ENCODE results near the gene ATG5. TPM values are rescaled to one million over a fixed set of nuclear protein-coding genes. Genes with fewer than 3 reads are reported as not detected.
A peak's percentile ranks its signal among the peaks of the same experiment; 100 is the strongest.

Gene ATG5
- 10 to 100 TPM; 28.9 to 65.9 (median 48.0) TPM for total RNA-seq
- 10 to 100 TPM; 20.1 to 47.3 (median 34.5) TPM for polyA plus RNA-seq
- long read RNA-seq, donor 1, transcript ATG5-204 (8 exons, 3,216 nt): major isoform, 6 of 11 reads
- long read RNA-seq, donor 1, transcript ATG5-208 (7 exons, 3,035 nt): minor isoform, 5 of 11 reads
- long read RNA-seq, donor 1, partial matches to known transcripts: 0 of 11 reads
- long read RNA-seq, donor 1, other reads (novel, unspliced or antisense): 0 of 11 reads
- long read RNA-seq, donor 2, transcript ATG5-204 (8 exons, 3,216 nt): major isoform, 8 of 11 reads
- long read RNA-seq, donor 2, partial matches to known transcripts: 0 of 11 reads
- long read RNA-seq, donor 2, other reads (novel, unspliced or antisense): 0 of 11 reads
- long read RNA-seq, donor 3, transcript ATG5-204 (8 exons, 3,216 nt): major isoform, 9 of 13 reads
- long read RNA-seq, donor 3, partial matches to known transcripts: 0 of 13 reads
- long read RNA-seq, donor 3, other reads (novel, unspliced or antisense): 0 of 13 reads
- long read RNA-seq, donor 4, transcript ATG5-204 (8 exons, 3,216 nt): major isoform, 38 of 48 reads
- long read RNA-seq, donor 4, partial matches to known transcripts: 0 of 48 reads
- long read RNA-seq, donor 4, other reads (novel, unspliced or antisense): 5 of 48 reads
- long read RNA-seq, donor 5, transcript ATG5-208 (7 exons, 3,035 nt): minor isoform, 15 of 111 reads
- long read RNA-seq, donor 5, transcript ATG5-204 (8 exons, 3,216 nt): major isoform, 82 of 111 reads
- long read RNA-seq, donor 5, partial matches to known transcripts: 5 of 111 reads
- long read RNA-seq, donor 5, other reads (novel, unspliced or antisense): 8 of 111 reads
- long read RNA-seq, donor 6, transcript ATG5-204 (8 exons, 3,216 nt): major isoform, 13 of 21 reads
- long read RNA-seq, donor 6, transcript ATG5-208 (7 exons, 3,035 nt): minor isoform, 5 of 21 reads
- long read RNA-seq, donor 6, partial matches to known transcripts: 1 of 21 reads
- long read RNA-seq, donor 6, other reads (novel, unspliced or antisense): 2 of 21 reads
- long read RNA-seq, donor 7, transcript ATG5-204 (8 exons, 3,216 nt): major isoform, 7 of 11 reads
- long read RNA-seq, donor 7, partial matches to known transcripts: 0 of 11 reads
- long read RNA-seq, donor 7, other reads (novel, unspliced or antisense): 0 of 11 reads
- long read RNA-seq, donor 8, transcript ATG5-204 (8 exons, 3,216 nt): major isoform, 10 of 11 reads
- long read RNA-seq, donor 8, partial matches to known transcripts: 0 of 11 reads
- long read RNA-seq, donor 8, other reads (novel, unspliced or antisense): 0 of 11 reads
- long read RNA-seq, donor 9, transcript ATG5-204 (8 exons, 3,216 nt): major isoform, 7 of 10 reads
- long read RNA-seq, donor 9, partial matches to known transcripts: 0 of 10 reads
- long read RNA-seq, donor 9, other reads (novel, unspliced or antisense): 0 of 10 reads
- long read RNA-seq, donor 10, partial matches to known transcripts: 0 of 3 reads
- long read RNA-seq, donor 10, other reads (novel, unspliced or antisense): 0 of 3 reads

DNA sequence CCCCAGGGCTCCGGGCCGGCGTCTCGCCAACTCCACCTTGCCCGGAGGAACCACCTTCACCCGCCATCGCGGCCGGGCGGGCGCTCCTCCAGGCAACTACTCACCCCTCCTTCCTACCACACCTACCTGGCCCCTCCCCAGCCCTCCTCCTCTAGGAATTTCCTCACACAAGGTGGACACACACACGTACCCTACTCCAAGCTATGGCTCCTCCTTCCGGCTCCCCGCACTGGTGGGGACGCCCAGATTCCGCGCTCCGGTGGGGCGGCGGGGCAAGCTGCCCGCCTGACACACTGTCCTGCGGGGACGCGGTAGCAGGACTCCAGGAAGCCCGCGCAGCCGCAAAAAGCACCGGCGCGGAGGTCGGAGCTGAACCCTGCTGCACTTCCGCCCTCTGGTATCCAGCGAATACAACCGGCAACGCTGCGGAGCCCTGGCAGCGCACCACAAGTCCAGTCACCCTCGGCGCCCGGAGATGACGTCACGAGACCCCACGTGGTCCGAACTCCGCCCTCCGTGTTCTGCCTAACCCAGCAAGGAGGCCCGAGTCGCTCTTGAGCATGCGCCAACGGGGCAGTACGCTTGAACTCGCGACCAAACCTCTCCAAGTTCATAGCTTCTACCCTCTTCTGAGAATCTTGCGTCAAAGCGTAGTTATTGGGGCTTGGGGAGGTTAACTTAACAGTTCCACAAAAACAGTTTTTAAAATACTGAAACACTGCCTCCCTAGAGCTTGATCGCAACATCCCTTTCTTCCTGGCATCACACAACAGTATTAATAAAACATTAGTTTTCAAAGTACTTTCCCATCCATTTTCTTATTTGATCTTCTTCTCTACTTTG is at the start of gene ATG5:
ATG5 (minus strand) TSS at position 425 of the 843 bp plus-strand sequence. CDS start 9,552 bp downstream, outside the sequence.
- Histone ChIP-seq H3K4me3 (peak within 1 kb of the TSS; percentile 71 to 87 (median 74)), H3K27me3 (no peaks in the 10 kb centered on the region), H3K4me1 (replicated peaks in 1 of 2) (peaks cover 15 to 25% of the 10 kb centered on the region in 2 donors), H3K36me3 (replicated peaks in 1 of 2) (no peaks in the 10 kb centered on the region), H3K9me3 (replicated peaks in 1 of 3) (no peaks in the 10 kb centered on the region), H3K27ac (peak within 1 kb of the TSS; percentile 76 to 96 (median 90))
- peak; percentile 99 to 100 (median 99) for DNase-seq
- TF ChIP-seq, protein P1, sequence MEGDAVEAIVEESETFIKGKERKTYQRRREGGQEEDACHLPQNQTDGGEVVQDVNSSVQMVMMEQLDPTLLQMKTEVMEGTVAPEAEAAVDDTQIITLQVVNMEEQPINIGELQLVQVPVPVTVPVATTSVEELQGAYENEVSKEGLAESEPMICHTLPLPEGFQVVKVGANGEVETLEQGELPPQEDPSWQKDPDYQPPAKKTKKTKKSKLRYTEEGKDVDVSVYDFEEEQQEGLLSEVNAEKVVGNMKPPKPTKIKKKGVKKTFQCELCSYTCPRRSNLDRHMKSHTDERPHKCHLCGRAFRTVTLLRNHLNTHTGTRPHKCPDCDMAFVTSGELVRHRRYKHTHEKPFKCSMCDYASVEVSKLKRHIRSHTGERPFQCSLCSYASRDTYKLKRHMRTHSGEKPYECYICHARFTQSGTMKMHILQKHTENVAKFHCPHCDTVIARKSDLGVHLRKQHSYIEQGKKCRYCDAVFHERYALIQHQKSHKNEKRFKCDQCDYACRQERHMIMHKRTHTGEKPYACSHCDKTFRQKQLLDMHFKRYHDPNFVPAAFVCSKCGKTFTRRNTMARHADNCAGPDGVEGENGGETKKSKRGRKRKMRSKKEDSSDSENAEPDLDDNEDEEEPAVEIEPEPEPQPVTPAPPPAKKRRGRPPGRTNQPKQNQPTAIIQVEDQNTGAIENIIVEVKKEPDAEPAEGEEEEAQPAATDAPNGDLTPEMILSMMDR (IDR thresholded peaks at IDR 0.05): no peak
- TF ChIP-seq POLR2A (IDR thresholded peaks at IDR 0.05): peak; percentile 85 to 93
- WGBS, 4 donors: 1 to 3% (median 2%) methylated on average over 23 to 56 of the region's 56 CpGs
- intact Hi-C loops (cut with DNase I): no loop called here

DNA sequence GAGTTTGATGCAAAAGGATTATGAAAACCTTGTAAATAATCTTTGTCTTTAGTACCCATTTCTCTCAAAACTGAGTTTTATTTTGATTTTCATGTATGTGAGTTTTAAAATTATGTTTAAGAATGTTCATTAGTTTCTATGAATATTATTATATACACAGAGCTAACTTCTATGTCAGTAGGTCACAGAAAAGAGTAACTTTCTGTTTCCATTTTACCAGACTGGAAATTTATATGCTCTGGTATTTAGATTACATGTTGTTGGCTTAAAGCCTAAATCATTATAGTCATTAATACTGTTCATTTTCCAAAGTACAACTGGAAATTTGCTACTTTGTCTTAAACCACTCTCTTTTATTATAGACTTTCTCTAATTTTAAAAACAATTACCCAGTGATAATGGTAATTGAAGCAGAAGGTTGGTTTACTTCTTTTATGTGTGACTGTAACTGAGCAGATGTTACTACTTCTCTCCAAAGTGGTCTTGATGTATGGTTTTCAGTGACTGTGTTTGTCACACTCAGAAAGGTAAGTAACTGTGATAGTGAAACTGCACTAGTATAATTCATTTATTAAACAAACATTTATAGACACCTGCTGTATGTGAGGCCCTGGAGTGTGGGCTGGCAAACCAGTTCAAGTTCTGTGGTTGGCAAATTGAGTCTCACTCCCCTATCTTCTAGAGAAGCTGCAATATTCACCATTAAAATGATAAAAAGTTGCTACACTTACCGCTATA is 48.1 kb upstream of the ATG5 start:
- DNase-seq: no peak
- Histone ChIP-seq H3K4me3 (no peak overlapping the region), H3K9me3 (replicated peaks in 1 of 3) (no peaks in the 10 kb centered on the region), H3K27ac (no peak overlapping the region), H3K36me3 (replicated peaks in 1 of 2) (no peaks in the 10 kb centered on the region), H3K27me3 (peaks cover 2% of the 10 kb centered on the region), H3K4me1 (replicated peaks in 1 of 2) (no peaks in the 10 kb centered on the region)
- TF ChIP-seq POLR2A (IDR thresholded peaks at IDR 0.05): no peak
- TF ChIP-seq, protein P1 (IDR thresholded peaks at IDR 0.05): no peak
- 81 to 97% (median 94%) methylated on average over 1 of the region's 1 CpG for WGBS, 4 donors
- intact Hi-C loops (cut with DNase I): no loop called here

DNA sequence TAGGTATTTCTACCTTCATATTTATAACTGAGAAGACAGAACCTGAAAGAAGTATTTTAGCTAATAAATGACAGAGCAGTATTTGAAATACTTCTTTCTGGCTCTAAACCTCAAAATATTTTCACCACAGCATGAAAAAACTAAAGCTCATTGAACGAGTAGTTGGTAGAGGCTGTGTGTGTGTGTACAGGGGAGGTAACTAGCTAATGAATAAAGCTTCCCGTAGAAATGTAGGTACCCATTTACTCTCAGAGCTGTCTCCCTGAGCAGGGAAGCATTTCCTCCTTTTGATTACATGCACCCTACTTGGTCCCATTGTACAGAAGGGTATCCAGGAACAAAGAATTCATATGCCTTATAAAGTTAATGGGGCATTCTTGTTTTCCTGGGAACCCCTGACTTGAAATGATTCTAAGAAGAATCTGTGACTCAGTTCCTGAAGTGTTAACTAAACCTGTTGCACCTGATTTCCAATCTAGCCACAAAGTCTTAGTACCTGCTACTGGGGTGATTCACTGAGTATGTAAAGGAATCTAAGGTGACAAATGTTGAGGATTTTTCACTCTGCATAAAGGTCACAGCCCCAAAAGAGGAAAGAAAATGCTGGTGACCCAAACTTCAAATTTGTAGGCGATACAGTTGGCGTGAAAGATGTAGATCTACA is 47.4 kb upstream of the ATG5 start:
- no peak for DNase-seq
- H3K9me3 ChIP-seq (replicated peaks in 1 of 3): no peaks in the 10 kb centered on the region
- TF ChIP-seq, protein P1 (IDR thresholded peaks at IDR 0.05): no peak
- no peak for TF ChIP-seq POLR2A (IDR thresholded peaks at IDR 0.05)
- no peaks in the 10 kb centered on the region for H3K36me3 ChIP-seq (replicated peaks in 1 of 2)
- no peak overlapping the region for H3K4me3 ChIP-seq
- H3K4me1 ChIP-seq (replicated peaks in 1 of 2): no peaks in the 10 kb centered on the region
- intact Hi-C loops (cut with DNase I): no loop called here
- WGBS, 4 donors: 77 to 92% (median 88%) methylated on average over 4 of the region's 4 CpGs
- H3K27ac ChIP-seq: no peak overlapping the region
- peaks cover 2% of the 10 kb centered on the region for H3K27me3 ChIP-seq
